K562 (cell line): ENCODE measurements around the gene VEGFB. TPM values are rescaled to one million over a fixed set of nuclear protein-coding genes. Genes with fewer than 3 reads are reported as not detected.

Source experiments
- BCL6 ChIP-seq: fragments of 250-450 bp; sonication (Bioruptor Pico); IDR thresholded peaks from 2 replicates; pipeline ENCODE4 v1.4.0; 2020
- DACH1 ChIP-seq: fragments of 450-650 bp; IDR thresholded peaks from 2 replicates; pipeline ENCODE4 v1.6.1; 2018; ENCODE audit not compliant: partially characterized antibody
- EHMT2 ChIP-seq: fragments of 450-650 bp; IDR thresholded peaks from 2 replicates; pipeline ENCODE4 v1.6.1; 2018; ENCODE audit warnings: antibody characterized with exemption
- HLTF ChIP-seq: fragments of 450-650 bp; IDR thresholded peaks from 2 replicates; pipeline ENCODE4 v1.6.1; 2016
- OTX1 ChIP-seq: fragments of 450-650 bp; formaldehyde crosslinking; IDR thresholded peaks from 2 replicates; pipeline ENCODE4 v1.4.0; 2022; ENCODE audit warnings: mild to moderate bottlenecking
- PURB ChIP-seq: sonication (generic); formaldehyde crosslinking; IDR thresholded peaks from 2 replicates; pipeline ENCODE4 v1.9.0; 2021; ENCODE audit warnings: low read depth, mild to moderate bottlenecking, missing genetic modification reagents
- RB1 ChIP-seq: fragments of 450-650 bp; IDR thresholded peaks from 2 replicates; pipeline ENCODE4 v1.6.1; 2017; ENCODE audit warnings: low read depth, mild to moderate bottlenecking
- RBFOX2 ChIP-seq: fragments of 200-400 bp; formaldehyde crosslinking; IDR thresholded peaks from 2 replicates; pipeline ENCODE4 v1.6.1; 2017; ENCODE audit warnings: low read depth, mild to moderate bottlenecking, low read length, moderate library complexity
- RBM39 ChIP-seq: fragments of 200-400 bp; formaldehyde crosslinking; optimal IDR thresholded peaks from 2 replicates; pipeline ENCODE3; 2018; ENCODE audit warnings: low read depth, low read length
- SRSF9 ChIP-seq: fragments of 200-400 bp; formaldehyde crosslinking; IDR thresholded peaks from 2 replicates; pipeline ENCODE4 v1.6.1; 2017; ENCODE audit warnings: low read depth, low read length, borderline replicate concordance
- THRAP3 ChIP-seq: fragments of 450-650 bp; IDR thresholded peaks from 2 replicates; pipeline ENCODE4 v1.6.1; 2016; ENCODE audit warnings: mild to moderate bottlenecking, inconsistent platforms, borderline replicate concordance
- U2AF2 ChIP-seq: fragments of 200-400 bp; formaldehyde crosslinking; optimal IDR thresholded peaks from 2 replicates; pipeline ENCODE3; 2017; ENCODE audit warnings: low read depth, mild to moderate bottlenecking, low read length
- ZC3H8 ChIP-seq: fragments of 450-650 bp; IDR thresholded peaks from 2 replicates; pipeline ENCODE4 v1.6.1; 2017
- polyA plus RNA-seq, 8 experiments: library from polyadenylated mRNA; depleted of rRNA in 4 of 8; stranded (reverse) in 5 of 8; unstranded in 3 of 8; fragments of >200 nt; fragmentation: Nextera tagmentation in 2 of 8; fragmentation: Illumina TruSeq in 1 of 8; extraction: Ambion mirVana in 2 of 8; extraction: Trizol in 1 of 8; gene quantifications; 2 replicates each; pipeline versions ENCODE4 v1.2.1 to v1.2.3, GENCODE V29; 2011 to 2014; ENCODE audit warnings: inconsistent platforms in 1 of 8, missing spikeins in 1 of 8
- total RNA-seq, 7 experiments: library from RNA; depleted of rRNA in 6 of 7; stranded (reverse); fragments of >200 nt in 6 of 7; fragmentation: Illumina TruSeq in 2 of 7; extraction: Trizol in 2 of 7; gene quantifications; 2 replicates each; pipeline versions ENCODE4 v1.2.1 to v1.2.3, GENCODE V29; 2011 to 2021; ENCODE audit warnings: low replicate concordance in 1 of 7
- TF ChIP-seq, protein P1 (sequence below), 3 experiments: fragments of 200-800 bp in 1 of 3; fragments of 250-450 bp in 1 of 3; fragments of 450-650 bp in 1 of 3; sonication (Bioruptor Pico) in 1 of 3; sonication (Bioruptor generic) in 1 of 3; formaldehyde crosslinking in 1 of 3; IDR thresholded peaks; 2 replicates each; pipeline versions ENCODE4 v1.6.1 to v1.8.0; 2016 to 2022; ENCODE audit warnings: mild to moderate bottlenecking in 2 of 3, missing genetic modification characterization in 2 of 3, missing compliant biosample characterization in 1 of 3, moderate library complexity in 1 of 3
- TF ChIP-seq, protein P2 (sequence below): fragments of 250-450 bp; sonication (Bioruptor Pico); IDR thresholded peaks from 2 replicates; pipeline ENCODE4 v1.5.0; 2021
- TF ChIP-seq, protein P3 (sequence below): fragments of 250-450 bp; sonication (Bioruptor Pico); IDR thresholded peaks from 2 replicates; pipeline ENCODE4 v1.9.0; 2021; ENCODE audit warnings: mild to moderate bottlenecking, inconsistent platforms
- TF ChIP-seq, protein P4 (sequence below), 2 experiments: IDR thresholded peaks; 2 replicates each; pipeline ENCODE4 v1.6.1; 2011; ENCODE audit warnings: borderline replicate concordance in 1 of 2, control low read depth in 1 of 2, low read depth in 1 of 2, low read length in 1 of 2, mild to moderate bottlenecking in 1 of 2, mixed read lengths in 1 of 2, moderate library complexity in 1 of 2; ENCODE audit not compliant: insufficient read depth in 1 of 2, insufficient read length in 1 of 2, poor library complexity in 1 of 2, severe bottlenecking in 1 of 2; ENCODE audit errors: extremely low read depth in 1 of 2
- TF ChIP-seq, protein P5 (sequence below): sonication (generic); IDR thresholded peaks from 2 replicates; pipeline ENCODE4 v1.6.1; 2016

Gene VEGFB
- total and polyA plus RNA-seq, 9 of the 15 experiments (the other 6 are each of a cell fraction or from before 2014, with no cell fraction given): 11.0 to 83.4 (median 25.7) TPM

DNA sequence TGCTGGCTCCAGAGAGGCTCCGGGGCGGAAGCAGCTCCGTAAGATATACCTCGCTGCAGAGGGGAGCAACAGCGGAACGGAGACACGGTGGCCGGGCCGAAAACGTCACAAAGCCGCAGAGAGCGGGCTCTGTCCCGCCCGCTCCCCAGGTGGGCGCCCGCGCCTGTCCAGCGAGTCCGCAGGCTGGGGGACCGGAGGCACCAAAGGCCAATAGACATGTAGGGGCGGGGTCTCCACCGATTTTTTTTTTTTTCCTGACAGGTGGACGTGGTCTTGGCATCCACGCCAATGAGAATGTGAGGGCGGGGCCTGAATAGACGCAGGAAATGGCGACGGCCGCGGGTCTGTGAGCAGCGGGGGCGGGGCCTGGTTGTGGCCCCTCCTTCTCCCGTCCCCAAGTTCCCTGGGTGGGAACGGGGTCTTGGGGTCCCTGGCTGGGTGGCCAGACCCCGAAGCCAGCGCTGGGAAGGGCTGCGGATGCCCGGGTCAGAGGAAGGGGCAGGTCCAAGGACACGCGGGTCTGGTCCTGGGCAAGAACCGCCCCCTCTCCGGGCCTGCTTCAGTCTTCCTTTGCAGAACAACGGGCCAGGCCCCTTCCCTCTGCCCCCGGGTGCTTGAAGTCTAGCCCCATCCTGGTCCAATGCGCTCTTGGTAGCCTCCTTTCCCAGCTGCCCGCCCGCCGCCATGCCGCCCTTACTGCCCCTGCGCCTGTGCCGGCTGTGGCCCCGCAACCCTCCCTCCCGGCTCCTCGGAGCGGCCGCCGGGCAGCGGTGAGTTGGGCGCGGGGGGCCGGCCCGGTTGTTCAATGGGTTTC, 4.0 kb upstream of the VEGFB start, which contains the start of gene DNAJC4 (continued):
- TF ChIP-seq EHMT2: no peak
- peak; percentile 78 for TF ChIP-seq RBFOX2
- TF ChIP-seq, protein P1, sequence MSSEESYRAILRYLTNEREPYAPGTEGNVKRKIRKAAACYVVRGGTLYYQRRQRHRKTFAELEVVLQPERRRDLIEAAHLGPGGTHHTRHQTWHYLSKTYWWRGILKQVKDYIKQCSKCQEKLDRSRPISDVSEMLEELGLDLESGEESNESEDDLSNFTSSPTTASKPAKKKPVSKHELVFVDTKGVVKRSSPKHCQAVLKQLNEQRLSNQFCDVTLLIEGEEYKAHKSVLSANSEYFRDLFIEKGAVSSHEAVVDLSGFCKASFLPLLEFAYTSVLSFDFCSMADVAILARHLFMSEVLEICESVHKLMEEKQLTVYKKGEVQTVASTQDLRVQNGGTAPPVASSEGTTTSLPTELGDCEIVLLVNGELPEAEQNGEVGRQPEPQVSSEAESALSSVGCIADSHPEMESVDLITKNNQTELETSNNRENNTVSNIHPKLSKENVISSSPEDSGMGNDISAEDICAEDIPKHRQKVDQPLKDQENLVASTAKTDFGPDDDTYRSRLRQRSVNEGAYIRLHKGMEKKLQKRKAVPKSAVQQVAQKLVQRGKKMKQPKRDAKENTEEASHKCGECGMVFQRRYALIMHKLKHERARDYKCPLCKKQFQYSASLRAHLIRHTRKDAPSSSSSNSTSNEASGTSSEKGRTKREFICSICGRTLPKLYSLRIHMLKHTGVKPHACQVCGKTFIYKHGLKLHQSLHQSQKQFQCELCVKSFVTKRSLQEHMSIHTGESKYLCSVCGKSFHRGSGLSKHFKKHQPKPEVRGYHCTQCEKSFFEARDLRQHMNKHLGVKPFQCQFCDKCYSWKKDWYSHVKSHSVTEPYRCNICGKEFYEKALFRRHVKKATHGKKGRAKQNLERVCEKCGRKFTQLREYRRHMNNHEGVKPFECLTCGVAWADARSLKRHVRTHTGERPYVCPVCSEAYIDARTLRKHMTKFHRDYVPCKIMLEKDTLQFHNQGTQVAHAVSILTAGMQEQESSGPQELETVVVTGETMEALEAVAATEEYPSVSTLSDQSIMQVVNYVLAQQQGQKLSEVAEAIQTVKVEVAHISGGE (CRISPR knock-in tag; IDR thresholded peaks at IDR 0.05): peak in 1 of 3 experiments; percentile 66; a peak in 1 of 6 replicates
- TF ChIP-seq, protein P2, sequence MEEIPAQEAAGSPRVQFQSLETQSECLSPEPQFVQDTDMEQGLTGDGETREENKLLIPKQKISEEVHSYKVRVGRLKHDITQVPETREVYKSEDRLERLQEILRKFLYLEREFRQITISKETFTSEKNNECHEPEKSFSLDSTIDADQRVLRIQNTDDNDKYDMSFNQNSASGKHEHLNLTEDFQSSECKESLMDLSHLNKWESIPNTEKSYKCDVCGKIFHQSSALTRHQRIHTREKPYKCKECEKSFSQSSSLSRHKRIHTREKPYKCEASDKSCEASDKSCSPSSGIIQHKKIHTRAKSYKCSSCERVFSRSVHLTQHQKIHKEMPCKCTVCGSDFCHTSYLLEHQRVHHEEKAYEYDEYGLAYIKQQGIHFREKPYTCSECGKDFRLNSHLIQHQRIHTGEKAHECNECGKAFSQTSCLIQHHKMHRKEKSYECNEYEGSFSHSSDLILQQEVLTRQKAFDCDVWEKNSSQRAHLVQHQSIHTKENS: no peak
- TF ChIP-seq DACH1: no peak
- no peak for TF ChIP-seq BCL6
- TF ChIP-seq, protein P3, sequence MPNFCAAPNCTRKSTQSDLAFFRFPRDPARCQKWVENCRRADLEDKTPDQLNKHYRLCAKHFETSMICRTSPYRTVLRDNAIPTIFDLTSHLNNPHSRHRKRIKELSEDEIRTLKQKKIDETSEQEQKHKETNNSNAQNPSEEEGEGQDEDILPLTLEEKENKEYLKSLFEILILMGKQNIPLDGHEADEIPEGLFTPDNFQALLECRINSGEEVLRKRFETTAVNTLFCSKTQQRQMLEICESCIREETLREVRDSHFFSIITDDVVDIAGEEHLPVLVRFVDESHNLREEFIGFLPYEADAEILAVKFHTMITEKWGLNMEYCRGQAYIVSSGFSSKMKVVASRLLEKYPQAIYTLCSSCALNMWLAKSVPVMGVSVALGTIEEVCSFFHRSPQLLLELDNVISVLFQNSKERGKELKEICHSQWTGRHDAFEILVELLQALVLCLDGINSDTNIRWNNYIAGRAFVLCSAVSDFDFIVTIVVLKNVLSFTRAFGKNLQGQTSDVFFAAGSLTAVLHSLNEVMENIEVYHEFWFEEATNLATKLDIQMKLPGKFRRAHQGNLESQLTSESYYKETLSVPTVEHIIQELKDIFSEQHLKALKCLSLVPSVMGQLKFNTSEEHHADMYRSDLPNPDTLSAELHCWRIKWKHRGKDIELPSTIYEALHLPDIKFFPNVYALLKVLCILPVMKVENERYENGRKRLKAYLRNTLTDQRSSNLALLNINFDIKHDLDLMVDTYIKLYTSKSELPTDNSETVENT (CRISPR knock-in tag): 0 out of 2 replicates have a peak, but pooled peaks have one; percentile 50
- peak; percentile 46 for TF ChIP-seq RB1
- TF ChIP-seq, protein P4, sequence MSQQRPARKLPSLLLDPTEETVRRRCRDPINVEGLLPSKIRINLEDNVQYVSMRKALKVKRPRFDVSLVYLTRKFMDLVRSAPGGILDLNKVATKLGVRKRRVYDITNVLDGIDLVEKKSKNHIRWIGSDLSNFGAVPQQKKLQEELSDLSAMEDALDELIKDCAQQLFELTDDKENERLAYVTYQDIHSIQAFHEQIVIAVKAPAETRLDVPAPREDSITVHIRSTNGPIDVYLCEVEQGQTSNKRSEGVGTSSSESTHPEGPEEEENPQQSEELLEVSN (IDR thresholded peaks at IDR 0.05; ENCODE audit: borderline replicate concordance in 1 of 2, extremely low read depth in 1 of 2, insufficient read depth in 1 of 2, insufficient read length in 1 of 2, low read depth in 1 of 2, low read length in 1 of 2, poor library complexity in 1 of 2, severe bottlenecking in 1 of 2): peak in 1 of 2 experiments; percentile 69
- TF ChIP-seq PURB (CRISPR knock-in tag): no peak
- TF ChIP-seq, protein P5, sequence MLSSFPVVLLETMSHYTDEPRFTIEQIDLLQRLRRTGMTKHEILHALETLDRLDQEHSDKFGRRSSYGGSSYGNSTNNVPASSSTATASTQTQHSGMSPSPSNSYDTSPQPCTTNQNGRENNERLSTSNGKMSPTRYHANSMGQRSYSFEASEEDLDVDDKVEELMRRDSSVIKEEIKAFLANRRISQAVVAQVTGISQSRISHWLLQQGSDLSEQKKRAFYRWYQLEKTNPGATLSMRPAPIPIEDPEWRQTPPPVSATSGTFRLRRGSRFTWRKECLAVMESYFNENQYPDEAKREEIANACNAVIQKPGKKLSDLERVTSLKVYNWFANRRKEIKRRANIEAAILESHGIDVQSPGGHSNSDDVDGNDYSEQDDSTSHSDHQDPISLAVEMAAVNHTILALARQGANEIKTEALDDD: no peak
- TF ChIP-seq U2AF2: no peak
- TF ChIP-seq SRSF9: no peak
- TF ChIP-seq THRAP3: no peak
- no peak for TF ChIP-seq HLTF
- no peak for TF ChIP-seq RBM39
- TF ChIP-seq ZC3H8: no peak
- TF ChIP-seq OTX1 (CRISPR knock-in tag): no peak
